Body of pancreas (tissue), 4 donors: ENCODE measurements around the gene GOLGA6A. TPM values are rescaled to one million over a fixed set of nuclear protein-coding genes. Genes with fewer than 3 reads are reported as not detected.
"Not testable (repeated sequence)": the region's sequence is repeated elsewhere in the genome, so short reads cannot be mapped to it uniquely, and the experiment has no call there.

Experiments used
- ATAC-seq: fragments of 150-250 bp; one replicate; pipeline ENCODE4 v1.9.1; 2016
- DNase-seq, 4 donors: peaks; one replicate each; pipeline ENCODE4 v3.0.0-alpha.2; 2019
- H3K27ac ChIP-seq, 4 donors: fragments of 200-600 bp; sonication (generic); 1 replicate in 3 of 4; 2 replicates in 1 of 4; pipeline versions ENCODE4 v1.5.1 to v1.6.1; 2016 to 2019; ENCODE audit warnings: mild to moderate bottlenecking in 1 of 4, mixed read lengths in 1 of 4, moderate library complexity in 1 of 4
- H3K27me3 ChIP-seq, 2 donors: fragments of 200-600 bp; sonication (generic); one replicate each; pipeline ENCODE4 v1.6.0; 2016; ENCODE audit warnings: mild to moderate bottlenecking in 1 of 2
- H3K36me3 ChIP-seq, 2 donors: fragments of 200-600 bp; sonication (generic); replicated peaks in 1 of 2; 2 replicates each; pipeline ENCODE4 v1.5.1; 2016; ENCODE audit warnings: low read depth in 2 of 2; ENCODE audit not compliant: insufficient read depth in 1 of 2
- H3K4me1 ChIP-seq: fragments of 200-600 bp; sonication (generic); one replicate; pipeline ENCODE4 v1.6.0; 2016
- H3K4me3 ChIP-seq, 2 donors: fragments of 200-600 bp; sonication (generic); 1 replicate in 1 of 2; 2 replicates in 1 of 2; pipeline ENCODE4 v1.5.1; 2016 to 2019
- H3K9me3 ChIP-seq, 3 donors: fragments of 200-600 bp; sonication (generic); 1 replicate in 2 of 3; 2 replicates in 1 of 3; pipeline ENCODE4 v1.5.1; 2016
- CTCF ChIP-seq, 7 experiments: fragments of 450-650 bp in 4 of 7; fragments of 200-600 bp in 3 of 7; sonication (generic) in 3 of 7; IDR thresholded peaks; one replicate each; pipeline ENCODE4 v1.5.1; 2016 to 2019; ENCODE audit warnings: antibody characterized with exemption in 7 of 7
- WGBS, 2 donors: methylation state at CpG; one replicate each; pipeline ENCODE4 v1.1.5; 2017; 5-methylcytosine and 5-hydroxymethylcytosine counted together
- intact Hi-C: fragments of 100-400 bp; cut with DNase I; formaldehyde crosslinking; loops from one replicate; pipeline ENCODE4 v1.15.1; 2023
- total RNA-seq, 2 donors: library from RNA; depleted of rRNA; stranded (reverse); fragments of >200 nt; gene quantifications; one replicate each; pipeline ENCODE4 v1.1.0, GENCODE V29; 2016

Gene GOLGA6A
- total RNA-seq, 2 donors from 2014 or later, result not detected

- intact Hi-C loops, ATAC-seq: not testable (repeated sequence)
- 29 to 49% methylated on average over 4 to 11 of the region's 16 CpGs for WGBS, 2 donors
Measured at GRCh38 chr15:74072614-74073337, 9.6 kb downstream of the GOLGA6A start.

GRCh38 chr15:74072132-74072531, 10.2 kb downstream of the GOLGA6A start:
- H3K9me3 ChIP-seq, H3K27me3 ChIP-seq, intact Hi-C loops, H3K4me3 ChIP-seq, ATAC-seq, H3K27ac ChIP-seq, DNase-seq, H3K36me3 ChIP-seq, H3K4me1 ChIP-seq: not testable (repeated sequence)
- 80% methylated on average over 2 of the region's 9 CpGs; no CpG with 5 or more reads in 1 of the 2 donors for WGBS, 2 donors

More at GRCh38 chr15:74072614-74073337, 9.6 kb downstream of the GOLGA6A start:
- peak in 4 of 7 experiments; percentile 11 to 39 (median 35) for TF ChIP-seq CTCF (IDR thresholded peaks at IDR 0.05)
- H3K4me3 ChIP-seq, H3K27me3 ChIP-seq, H3K36me3 ChIP-seq, H3K27ac ChIP-seq, H3K9me3 ChIP-seq, H3K4me1 ChIP-seq: not testable (repeated sequence)
- DNase-seq, result peak; percentile 62 to 82 (median 69)

DNA sequence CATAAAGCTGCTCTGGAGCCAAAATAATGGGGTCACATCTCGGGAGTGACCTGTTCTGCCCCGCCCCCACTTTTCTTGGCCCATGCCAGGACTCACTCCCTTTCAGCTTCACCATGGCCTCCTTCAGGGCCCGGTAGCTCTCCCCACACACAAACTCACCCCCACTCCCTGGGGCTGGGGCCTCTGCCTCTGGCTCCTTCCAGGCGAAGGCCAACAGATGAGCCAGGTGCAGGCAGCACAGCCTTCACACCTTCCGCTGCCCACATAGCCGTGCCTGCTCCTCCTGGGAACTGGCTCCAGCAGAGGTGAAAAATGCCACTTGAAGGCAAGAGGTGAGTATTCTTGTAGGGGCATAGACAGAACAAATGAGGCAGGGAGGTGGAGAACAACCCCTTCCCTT, 10.7 kb downstream of the GOLGA6A start:
- intact Hi-C loops, H3K9me3 ChIP-seq: not testable (repeated sequence)

GRCh38 chr15:74065684-74066411, 16.5 kb downstream of the GOLGA6A start:
- H3K27me3 ChIP-seq, H3K9me3 ChIP-seq, H3K36me3 ChIP-seq, H3K27ac ChIP-seq, intact Hi-C loops, H3K4me3 ChIP-seq: not testable (repeated sequence)
- ATAC-seq (peak; percentile 97), DNase-seq (peak; percentile 73 to 92 (median 82))
- 4% methylated on average over 4 of the region's 13 CpGs; no CpG with 5 or more reads in 1 of the 2 donors for WGBS, 2 donors
- peaks cover 14% of the 10 kb centered on the region for H3K4me1 ChIP-seq
- peak; percentile 23 to 69 (median 45) for TF ChIP-seq CTCF (IDR thresholded peaks at IDR 0.05)

More for the DNA sequence above, 10.7 kb downstream of the GOLGA6A start:
- ATAC-seq, H3K4me3 ChIP-seq, H3K36me3 ChIP-seq, H3K27ac ChIP-seq, DNase-seq, H3K4me1 ChIP-seq, H3K27me3 ChIP-seq: not testable (repeated sequence)
- WGBS, 2 donors, result 65 to 73% methylated on average over 3 to 4 of the region's 6 CpGs

GRCh38 chr15:74064822-74065221, 17.5 kb downstream of the GOLGA6A start:
- H3K4me3 ChIP-seq, H3K9me3 ChIP-seq, ATAC-seq, H3K27me3 ChIP-seq, intact Hi-C loops, H3K36me3 ChIP-seq: not testable (repeated sequence)
- Histone ChIP-seq H3K4me1 (peaks cover 14% of the 10 kb centered on the region), H3K27ac (peak overlapping the region in 2 of 4 donors; percentile 12 to 52)
- DNase-seq, result peak in 2 of 4 donors; percentile 32 to 60
- WGBS, 2 donors, result 23 to 44% methylated on average over 8 of the region's 8 CpGs

- WGBS, 2 donors, result 95% methylated on average over 3 of the region's 3 CpGs; no CpG with 5 or more reads in 1 of the 2 donors
- H3K4me3 ChIP-seq, ATAC-seq, H3K27ac ChIP-seq, intact Hi-C loops, H3K27me3 ChIP-seq, H3K9me3 ChIP-seq, DNase-seq, H3K36me3 ChIP-seq: not testable (repeated sequence)
- peaks cover 15% of the 10 kb centered on the region for H3K4me1 ChIP-seq
Measured at GRCh38 chr15:74064183-74064582, 18.2 kb downstream of the GOLGA6A start.

- peaks cover 20% of the 10 kb centered on the region for H3K4me1 ChIP-seq
- 80 to 82% methylated on average over 8 to 12 of the region's 17 CpGs for WGBS, 2 donors
- H3K27ac ChIP-seq, H3K4me3 ChIP-seq, ATAC-seq, H3K36me3 ChIP-seq, H3K27me3 ChIP-seq, H3K9me3 ChIP-seq, DNase-seq, intact Hi-C loops: not testable (repeated sequence)
Measured at GRCh38 chr15:74063425-74064146, 18.8 kb downstream of the GOLGA6A start.
